Heart left ventricle (tissue), 13 donors: Measurements from ENCODE around the gene WSCD1.

ENCODE experiments used
- POLR2A ChIP-seq, 2 donors: fragments of 450-650 bp; IDR thresholded peaks; one replicate each; pipeline ENCODE4 v1.6.1; 2017; ENCODE audit warnings: antibody characterized with exemption in 2 of 2, mild to moderate bottlenecking in 2 of 2, moderate library complexity in 2 of 2
- TF ChIP-seq, protein P1 (sequence below), 12 donors: fragments of 200-600 bp; sonication (generic) in 4 of 12; IDR thresholded peaks; one replicate each; pipeline versions ENCODE4 v1.5.0 to v1.8.0; 2018 to 2022; ENCODE audit warnings: antibody characterized with exemption in 12 of 12, mild to moderate bottlenecking in 5 of 12
- donor health status: ischemic (EF 13 %, LVEDD 7.1; RV severe dilation, severe dysfunction).
- donor health status: DM: no; HTN: yes; CAD: no.
- donor health status: DM: no; HTN: no; CAD: no.
- donor health status: ischemic (EF 25% LVEDD 6.9; RV normal size, moderate dysfunction).
- donor health status: ischemic (EF 25% LVEDD 5.7; RV mildly dilated, moderate dysfunction).
- donor health status: ischemic (EF 35%, LVEDD 5.7; RV mildly dilated, moderate dysfunction).
- donor health status: nonischemic (EF 11% LVEDD 7.7; RV severe dilation, severe dysfunction).
- donor health status: DM: yes; HTN: yes; CAD: no.
- donor health status: PGD.
- donor health status: ischemic (EF 29% LVEDD 5.4; RV normal size, mild dysfunction).
- donor health status: nonischemic (EF 23%, LVEDD 6.1; RV moderate dilation, normal function).

- TF ChIP-seq, protein P1, sequence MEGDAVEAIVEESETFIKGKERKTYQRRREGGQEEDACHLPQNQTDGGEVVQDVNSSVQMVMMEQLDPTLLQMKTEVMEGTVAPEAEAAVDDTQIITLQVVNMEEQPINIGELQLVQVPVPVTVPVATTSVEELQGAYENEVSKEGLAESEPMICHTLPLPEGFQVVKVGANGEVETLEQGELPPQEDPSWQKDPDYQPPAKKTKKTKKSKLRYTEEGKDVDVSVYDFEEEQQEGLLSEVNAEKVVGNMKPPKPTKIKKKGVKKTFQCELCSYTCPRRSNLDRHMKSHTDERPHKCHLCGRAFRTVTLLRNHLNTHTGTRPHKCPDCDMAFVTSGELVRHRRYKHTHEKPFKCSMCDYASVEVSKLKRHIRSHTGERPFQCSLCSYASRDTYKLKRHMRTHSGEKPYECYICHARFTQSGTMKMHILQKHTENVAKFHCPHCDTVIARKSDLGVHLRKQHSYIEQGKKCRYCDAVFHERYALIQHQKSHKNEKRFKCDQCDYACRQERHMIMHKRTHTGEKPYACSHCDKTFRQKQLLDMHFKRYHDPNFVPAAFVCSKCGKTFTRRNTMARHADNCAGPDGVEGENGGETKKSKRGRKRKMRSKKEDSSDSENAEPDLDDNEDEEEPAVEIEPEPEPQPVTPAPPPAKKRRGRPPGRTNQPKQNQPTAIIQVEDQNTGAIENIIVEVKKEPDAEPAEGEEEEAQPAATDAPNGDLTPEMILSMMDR (IDR thresholded peaks at IDR 0.05): no peak
- TF ChIP-seq POLR2A (IDR thresholded peaks at IDR 0.05): no peak
These were observed 12.6 kb upstream of the WSCD1 start for GRCh38 chr17:6057562-6057961.
